H1 (cell line): ENCODE measurements around the gene PRTG.

Experiments
- CHD1 ChIP-seq: IDR thresholded peaks from 2 replicates; pipeline ENCODE4 v1.6.1; 2012; ENCODE audit warnings: low read depth, low read length, improper control_type of control experiment
- CTCF ChIP-seq, 3 experiments: IDR thresholded peaks; 1 replicate in 2 of 3; 2 replicates in 1 of 3; pipeline versions ENCODE4 v1.5.1 to v1.6.1; 2011; ENCODE audit warnings: low read length in 3 of 3, mild to moderate bottlenecking in 3 of 3, inconsistent platforms in 2 of 3, low read depth in 1 of 3, moderate library complexity in 1 of 3; ENCODE audit not compliant: insufficient read depth in 1 of 3; ENCODE audit errors: control extremely low read depth in 1 of 3
- EZH2 ChIP-seq: fragments of 200-600 bp; sonication (generic); IDR thresholded peaks from 2 replicates; pipeline ENCODE4 v1.7.1; 2012; ENCODE audit warnings: low read depth, mild to moderate bottlenecking, moderate library complexity, low read length, inconsistent platforms; ENCODE audit not compliant: severe bottlenecking
- JUN ChIP-seq: IDR thresholded peaks from 2 replicates; pipeline ENCODE4 v1.6.1; 2011; ENCODE audit warnings: low read depth, mild to moderate bottlenecking, improper control_type of control experiment, low read length
- JUND ChIP-seq: IDR thresholded peaks from 2 replicates; pipeline ENCODE4 v1.6.1; 2011; ENCODE audit warnings: mild to moderate bottlenecking, improper control_type of control experiment, low read length
- KDM1A ChIP-seq: fragments of 200-600, 300-600 bp; sonication (generic); IDR thresholded peaks from 2 replicates; pipeline ENCODE4 v1.7.1; 2016; ENCODE audit warnings: mild to moderate bottlenecking, low read length, borderline replicate concordance
- KDM4A ChIP-seq: IDR thresholded peaks from one replicate; pipeline ENCODE4 v1.7.1; 2012; ENCODE audit warnings: low read depth, mild to moderate bottlenecking, moderate library complexity, low read length, inconsistent platforms; ENCODE audit not compliant: severe bottlenecking
- KDM5A ChIP-seq: fragments of 200-600 bp; IDR thresholded peaks from 2 replicates; pipeline ENCODE4 v1.7.1; 2012; ENCODE audit warnings: mild to moderate bottlenecking, low read length, inconsistent platforms, mixed read lengths
- NRF1 ChIP-seq: IDR thresholded peaks from 2 replicates; pipeline ENCODE4 v1.6.1; 2011; ENCODE audit warnings: mild to moderate bottlenecking, low read depth, low read length, improper control_type of control experiment
- POLR2A ChIP-seq, 2 experiments: IDR thresholded peaks; 1 replicate in 1 of 2; 2 replicates in 1 of 2; pipeline ENCODE4 v1.6.1; 2011; ENCODE audit warnings: low read depth in 2 of 2, low read length in 2 of 2, mild to moderate bottlenecking in 2 of 2; ENCODE audit errors: control extremely low read depth in 1 of 2
- SP2 ChIP-seq: IDR thresholded peaks from 2 replicates; pipeline ENCODE4 v1.6.1; 2012; ENCODE audit warnings: mild to moderate bottlenecking, low read length, inconsistent platforms
- SRF ChIP-seq: IDR thresholded peaks from 2 replicates; pipeline ENCODE4 v1.6.1; 2011; ENCODE audit warnings: mild to moderate bottlenecking, low read depth, low read length, moderate library complexity
- TCF12 ChIP-seq: IDR thresholded peaks from 2 replicates; pipeline ENCODE4 v1.6.1; 2011; ENCODE audit warnings: low read depth, mild to moderate bottlenecking, low read length
- YY1 ChIP-seq: IDR thresholded peaks from 2 replicates; pipeline ENCODE4 v1.6.1; 2011; ENCODE audit warnings: low read depth, mild to moderate bottlenecking, low read length

GRCh38 chr15:55741833-55742497, 987 bp downstream of the PRTG start:
- TF ChIP-seq CTCF (IDR thresholded peaks at IDR 0.05; ENCODE audit: control extremely low read depth in 1 of 3, insufficient read depth in 1 of 3, low read depth in 1 of 3, low read length in 3 of 3) (no peak; a peak in 1 of 4 replicates), TCF12 (no peak), CHD1 (no peak), SP2 (no peak), KDM4A (no peak), JUN (no peak), POLR2A (IDR thresholded peaks at IDR 0.05; ENCODE audit: control extremely low read depth in 1 of 2, low read depth in 2 of 2, low read length in 2 of 2) (no peak), NRF1 (no peak), KDM1A (no peak), EZH2 (peak; percentile 89), KDM5A (no peak), JUND (no peak), YY1 (no peak), SRF (no peak)
